Head of caudate nucleus (tissue), 42 donors: ENCODE data around the gene FUS.

ENCODE experiments used
- DNase-seq, 42 donors: peaks; one replicate each; pipeline versions ENCODE4 v3.0.0 to v3.0.0-alpha.2; 2020 to 2021; ENCODE audit warnings: mixed read lengths in 7 of 42
- intact Hi-C: fragments of 100-400 bp; cut with DNase I; formaldehyde crosslinking; loops from one replicate; pipeline ENCODE4 v1.15.0; 2022

The FUS gene

DNA sequence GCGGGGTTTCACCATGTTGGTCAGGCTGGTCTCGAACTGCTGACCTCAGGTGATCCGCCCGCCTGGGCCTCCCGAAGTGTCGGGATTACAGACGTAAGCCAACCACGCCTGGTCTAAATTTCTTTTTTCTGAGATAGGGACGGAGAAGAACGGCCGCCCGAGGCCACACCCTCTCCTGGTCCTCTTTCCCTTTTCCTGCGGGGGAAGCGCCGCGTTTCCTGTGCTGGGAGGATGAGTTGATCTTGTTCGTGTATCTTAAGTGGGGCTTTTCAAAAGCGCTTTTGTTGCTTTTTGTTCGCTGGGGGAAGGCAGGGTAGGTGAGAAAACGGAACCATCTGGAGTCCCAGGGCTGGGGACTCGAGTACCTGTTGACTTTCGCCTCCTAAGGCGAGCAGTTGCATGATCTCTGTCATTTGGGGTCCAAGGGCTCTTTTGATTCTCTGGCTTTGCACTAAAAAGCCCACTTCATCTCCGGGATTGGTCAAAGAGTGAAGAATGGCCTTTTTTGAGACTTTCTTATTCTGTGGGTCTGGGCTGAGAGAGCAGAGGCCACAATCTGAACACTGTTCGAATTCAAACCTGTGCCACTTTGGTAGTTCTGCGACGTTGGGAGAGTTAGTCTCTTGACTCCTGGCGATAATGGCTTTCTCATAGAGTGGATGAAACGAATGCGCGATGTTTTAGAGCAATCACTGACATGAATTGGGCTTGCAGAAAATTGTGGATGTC, 1.3 kb downstream of the FUS start:
- DNase-seq: peak in 37 of 42 donors; percentile 12 to 63 (median 33)
- intact Hi-C loops: loop anchor here (10.0 kb wide), 1 partner anchor 264 kb away; the partner anchor contains the start of gene ZNF843

DNA sequence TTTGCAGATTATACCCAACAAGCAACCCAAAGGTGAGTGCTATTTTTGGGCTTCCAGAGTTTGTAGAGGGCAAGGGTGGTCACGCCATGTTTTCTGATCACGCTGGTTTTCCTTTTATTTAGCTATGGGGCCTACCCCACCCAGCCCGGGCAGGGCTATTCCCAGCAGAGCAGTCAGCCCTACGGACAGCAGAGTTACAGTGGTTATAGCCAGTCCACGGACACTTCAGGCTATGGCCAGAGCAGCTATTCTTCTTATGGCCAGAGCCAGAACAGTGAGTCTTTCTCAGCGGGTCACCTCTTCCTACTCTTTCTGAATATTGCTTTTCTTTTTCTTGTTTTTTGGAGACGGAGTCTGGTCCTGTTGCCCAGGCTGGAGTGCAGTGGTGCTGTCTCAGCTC, 2.5 kb downstream of the FUS start:
- no peak for DNase-seq
- intact Hi-C loops: loop anchor here (10.0 kb wide), 1 partner anchor 262 kb away; the partner anchor contains the start of gene ZNF843

DNA sequence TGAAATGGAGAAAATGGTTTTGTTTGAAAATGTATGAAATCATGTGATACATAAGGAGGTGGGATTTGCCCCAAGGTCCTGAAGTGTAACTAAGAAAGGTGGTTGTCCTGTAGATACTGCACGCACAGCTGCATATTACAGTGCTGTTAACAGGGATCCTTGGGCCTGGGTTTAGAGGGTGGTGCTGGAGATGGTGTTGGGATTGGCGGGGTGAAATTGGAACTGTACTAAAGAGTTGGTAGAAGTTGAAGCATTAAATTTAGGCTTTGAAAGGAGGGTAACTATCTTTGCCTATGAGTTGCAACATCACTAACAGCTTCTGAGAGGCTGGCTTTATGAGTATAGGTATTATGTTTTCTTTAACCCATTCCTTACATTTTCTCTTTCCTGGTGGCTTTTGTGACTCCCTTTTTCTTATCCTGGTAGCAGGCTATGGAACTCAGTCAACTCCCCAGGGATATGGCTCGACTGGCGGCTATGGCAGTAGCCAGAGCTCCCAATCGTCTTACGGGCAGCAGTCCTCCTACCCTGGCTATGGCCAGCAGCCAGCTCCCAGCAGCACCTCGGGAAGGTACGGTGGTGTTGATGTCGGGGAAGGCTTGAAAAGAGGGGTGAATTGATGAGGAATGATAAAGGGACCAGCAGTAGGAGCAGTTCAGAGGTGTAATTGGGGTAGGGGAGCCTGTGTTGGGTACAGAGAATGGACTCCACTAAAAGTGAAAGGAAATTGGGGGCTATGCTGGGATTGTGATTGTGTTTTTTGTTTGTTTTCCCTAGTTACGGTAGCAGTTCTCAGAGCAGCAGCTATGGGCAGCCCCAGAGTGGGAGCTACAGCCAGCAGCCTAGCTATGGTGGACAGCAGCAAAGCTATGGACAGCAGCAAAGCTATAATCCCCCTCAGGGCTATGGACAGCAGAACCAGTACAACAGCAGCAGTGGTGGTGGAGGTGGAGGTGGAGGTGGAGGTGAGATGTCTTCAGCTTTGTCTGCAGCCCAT, 3.8 kb downstream of the FUS start:
- intact Hi-C loops: loop anchor here (10.0 kb wide), 1 partner anchor 261 kb away; the partner anchor contains the start of gene ZNF843
- no peak for DNase-seq

DNA sequence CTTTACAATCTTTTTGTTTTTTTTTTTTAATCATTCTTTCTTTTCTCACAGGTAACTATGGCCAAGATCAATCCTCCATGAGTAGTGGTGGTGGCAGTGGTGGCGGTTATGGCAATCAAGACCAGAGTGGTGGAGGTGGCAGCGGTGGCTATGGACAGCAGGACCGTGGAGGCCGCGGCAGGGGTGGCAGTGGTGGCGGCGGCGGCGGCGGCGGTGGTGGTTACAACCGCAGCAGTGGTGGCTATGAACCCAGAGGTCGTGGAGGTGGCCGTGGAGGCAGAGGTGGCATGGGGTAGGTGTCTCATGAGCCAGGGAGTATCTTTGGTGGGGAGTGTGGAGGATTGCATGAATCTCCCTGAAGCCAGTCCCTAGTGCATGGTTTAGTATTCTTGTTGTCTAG, 4.9 kb downstream of the FUS start:
- intact Hi-C loops: loop anchor here (10.0 kb wide), 1 partner anchor 260 kb away; the partner anchor contains the start of gene ZNF843

DNA sequence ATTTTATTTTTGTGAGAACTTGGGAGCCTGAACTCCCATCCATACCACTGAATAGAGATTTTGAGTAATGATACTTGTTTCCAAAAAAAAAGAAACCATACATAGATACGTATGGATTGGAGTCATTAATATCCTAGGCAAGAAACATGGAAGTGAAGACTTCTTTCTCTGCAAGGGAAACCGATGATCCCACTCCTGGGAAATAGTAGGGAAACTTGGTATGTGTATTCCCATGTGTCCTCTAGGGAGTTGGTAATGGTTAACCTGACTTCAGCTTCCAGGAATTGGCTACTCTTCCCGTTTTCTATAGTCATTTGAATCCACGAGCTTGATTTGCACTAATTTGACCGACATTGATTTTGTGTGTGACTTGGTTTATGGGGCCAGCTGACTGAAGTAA, 5.4 kb downstream of the FUS start:
- intact Hi-C loops: loop anchor here (10.0 kb wide), 1 partner anchor 259 kb away; the partner anchor contains the start of gene ZNF843
- no peak for DNase-seq

More for the DNA sequence above, 4.9 kb downstream of the FUS start:
- DNase-seq: no peak

DNA sequence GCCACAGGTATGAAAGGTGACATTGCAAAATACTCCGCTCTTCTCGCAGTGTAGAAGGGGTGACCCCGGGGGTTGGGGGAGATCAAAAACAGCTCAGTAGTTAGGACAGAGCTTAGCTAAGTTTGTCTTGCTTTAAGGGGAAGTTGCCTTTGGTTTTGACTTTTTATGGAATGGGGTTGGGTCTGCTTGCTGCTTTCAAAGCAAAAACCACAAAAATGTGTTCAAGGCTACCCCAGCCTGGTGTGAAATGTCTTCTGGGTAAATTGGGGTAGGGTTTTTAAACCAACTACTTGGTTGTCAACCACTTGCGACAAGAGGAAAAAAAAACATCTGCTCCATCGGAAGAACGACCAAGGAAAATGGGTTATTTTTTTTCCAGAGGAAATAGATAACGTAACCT, 6.2 kb downstream of the FUS start:
- no peak for DNase-seq
- intact Hi-C loops: loop anchor here (10.0 kb wide), 1 partner anchor 259 kb away; the partner anchor contains the start of gene ZNF843

DNA sequence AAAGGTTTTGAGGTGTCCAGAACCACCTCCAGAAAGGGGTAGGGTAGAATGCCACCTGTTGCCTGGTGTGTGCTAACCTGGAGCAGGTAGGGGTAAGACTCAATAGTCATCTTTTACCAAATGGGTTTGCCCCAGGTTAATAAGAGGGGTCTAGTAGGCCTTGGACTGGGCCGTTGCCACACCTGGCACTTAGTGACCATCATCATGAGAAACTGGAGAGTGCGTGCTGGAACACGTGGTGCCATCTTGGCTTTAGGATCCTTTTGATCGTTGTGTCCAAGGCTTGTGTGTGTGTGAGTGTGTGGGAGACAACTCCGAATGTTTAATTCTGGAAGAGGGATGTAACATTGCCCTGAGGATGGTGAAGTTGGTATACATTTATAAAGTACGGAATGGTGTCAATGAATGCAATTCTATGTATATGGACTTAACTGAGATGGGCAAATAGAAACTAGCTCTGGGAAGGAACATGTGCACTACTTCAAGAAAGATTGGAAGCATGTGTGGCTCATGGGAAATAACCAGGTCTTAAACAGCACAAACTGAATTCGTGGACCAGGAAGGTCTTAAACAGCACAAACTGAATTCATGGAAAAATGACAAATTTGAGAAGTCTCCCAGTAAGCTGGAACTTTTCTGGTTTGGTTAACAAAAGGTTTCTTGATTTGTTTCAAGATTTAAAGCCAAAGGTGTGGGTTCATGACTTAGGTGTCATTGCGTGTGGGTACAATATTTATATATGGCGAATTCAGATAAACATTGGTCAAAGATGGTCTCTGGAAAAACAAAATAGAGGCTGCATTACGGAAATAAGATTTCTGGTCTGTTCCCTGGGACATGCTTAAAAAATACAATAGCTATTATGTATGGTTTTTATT, 7.2 kb downstream of the FUS start:
- no peak for DNase-seq
- intact Hi-C loops: loop anchor here (10.0 kb wide), 1 partner anchor 258 kb away; the partner anchor contains the start of gene ZNF843

DNA sequence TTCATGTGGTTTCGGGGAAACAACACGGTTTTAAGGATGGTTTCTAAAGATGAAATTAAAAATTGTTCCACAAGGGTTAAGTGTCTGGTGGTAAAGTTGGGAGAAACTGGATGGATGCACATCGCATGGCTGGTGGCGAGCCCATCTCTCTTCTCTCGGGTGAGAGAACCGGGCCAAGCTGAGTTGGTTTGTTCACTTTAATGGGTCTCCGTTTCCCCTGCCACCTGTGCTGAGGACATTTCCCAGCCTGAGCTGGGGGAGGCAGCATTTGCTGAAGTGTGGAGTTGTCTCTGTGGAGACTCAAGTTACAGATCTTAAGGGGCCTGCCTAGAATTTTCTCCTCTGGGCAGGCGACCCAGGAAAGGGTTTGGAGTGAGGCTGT, 7.9 kb downstream of the FUS start:
- no peak for DNase-seq
- intact Hi-C loops: loop anchor here (10.0 kb wide), 1 partner anchor 257 kb away; the partner anchor contains the start of gene ZNF843

DNA sequence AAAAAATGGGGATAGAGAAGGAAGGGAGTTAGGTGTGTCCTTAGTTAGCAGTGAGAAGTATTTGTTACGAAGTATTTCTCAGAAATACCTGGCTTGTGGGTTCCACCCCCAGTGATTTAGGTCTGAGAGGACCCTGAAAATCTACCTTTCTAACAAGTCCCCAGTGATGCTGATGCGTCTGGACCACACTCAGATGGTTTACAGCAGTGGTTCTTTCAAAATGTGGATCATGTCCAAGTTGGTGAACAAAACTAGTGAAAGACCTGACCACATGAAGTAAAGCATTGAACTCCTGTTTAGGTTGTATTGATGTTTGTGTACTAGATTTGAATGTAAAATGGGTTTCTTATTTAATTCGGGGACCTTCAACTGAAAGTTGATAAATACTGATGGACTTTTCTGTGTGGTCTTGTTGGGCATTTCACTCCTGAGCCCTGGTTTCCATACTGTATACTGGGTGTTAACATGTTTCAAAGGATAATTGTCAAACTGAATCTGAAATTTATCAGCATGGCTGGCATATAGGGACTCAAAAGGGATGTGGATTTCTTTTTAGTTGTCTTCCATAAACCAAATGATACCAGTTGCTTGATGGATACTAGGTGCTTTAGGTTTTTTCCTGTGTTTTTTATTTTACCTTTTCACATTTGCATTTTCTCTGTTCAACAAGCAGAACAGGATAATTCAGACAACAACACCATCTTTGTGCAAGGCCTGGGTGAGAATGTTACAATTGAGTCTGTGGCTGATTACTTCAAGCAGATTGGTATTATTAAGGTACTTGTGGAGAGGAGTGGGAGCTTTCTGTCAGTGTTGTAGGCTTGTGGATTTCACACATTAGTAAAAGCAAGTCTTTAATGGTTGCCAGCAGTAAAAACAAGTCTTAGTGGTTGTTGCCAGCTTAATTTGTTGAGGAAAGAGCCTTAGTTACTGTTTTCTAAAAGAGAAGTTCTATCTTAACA, 8.8 kb downstream of the FUS start:
- intact Hi-C loops: loop anchor here (10.0 kb wide), 1 partner anchor 256 kb away; the partner anchor contains the start of gene ZNF843
- DNase-seq: no peak

DNA sequence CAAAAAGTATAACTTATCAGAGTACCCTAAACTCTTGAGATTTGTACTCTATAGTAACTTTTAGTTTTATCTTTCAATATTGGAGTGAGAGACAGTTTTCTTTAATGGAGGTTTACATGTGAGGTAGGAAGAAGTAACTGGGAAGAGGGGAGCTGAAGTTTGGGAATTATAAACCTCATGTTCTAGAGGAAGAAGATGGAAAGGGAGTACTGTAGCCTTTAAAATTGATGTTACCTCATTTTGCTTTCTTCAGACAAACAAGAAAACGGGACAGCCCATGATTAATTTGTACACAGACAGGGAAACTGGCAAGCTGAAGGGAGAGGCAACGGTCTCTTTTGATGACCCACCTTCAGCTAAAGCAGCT, 9.5 kb downstream of the FUS start:
- intact Hi-C loops: loop anchor here (10.0 kb wide), 1 partner anchor 255 kb away; the partner anchor contains the start of gene ZNF843
- no peak for DNase-seq

DNA sequence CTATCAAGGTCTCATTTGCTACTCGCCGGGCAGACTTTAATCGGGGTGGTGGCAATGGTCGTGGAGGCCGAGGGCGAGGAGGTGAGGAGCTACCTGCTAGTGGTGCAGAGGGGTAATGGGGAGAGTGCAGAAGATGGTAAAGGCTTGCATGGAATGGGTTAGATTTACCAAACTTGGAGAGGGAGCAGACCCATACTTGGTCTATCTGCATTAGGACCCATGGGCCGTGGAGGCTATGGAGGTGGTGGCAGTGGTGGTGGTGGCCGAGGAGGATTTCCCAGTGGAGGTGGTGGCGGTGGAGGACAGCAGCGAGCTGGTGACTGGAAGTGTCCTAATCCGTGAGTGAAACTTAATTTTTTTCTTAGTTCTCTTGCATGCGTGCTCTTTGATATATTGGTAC, 10.1 kb downstream of the FUS start:
- intact Hi-C loops: no loop called here
- DNase-seq: peak in 1 of 42 donors; percentile 5

DNA sequence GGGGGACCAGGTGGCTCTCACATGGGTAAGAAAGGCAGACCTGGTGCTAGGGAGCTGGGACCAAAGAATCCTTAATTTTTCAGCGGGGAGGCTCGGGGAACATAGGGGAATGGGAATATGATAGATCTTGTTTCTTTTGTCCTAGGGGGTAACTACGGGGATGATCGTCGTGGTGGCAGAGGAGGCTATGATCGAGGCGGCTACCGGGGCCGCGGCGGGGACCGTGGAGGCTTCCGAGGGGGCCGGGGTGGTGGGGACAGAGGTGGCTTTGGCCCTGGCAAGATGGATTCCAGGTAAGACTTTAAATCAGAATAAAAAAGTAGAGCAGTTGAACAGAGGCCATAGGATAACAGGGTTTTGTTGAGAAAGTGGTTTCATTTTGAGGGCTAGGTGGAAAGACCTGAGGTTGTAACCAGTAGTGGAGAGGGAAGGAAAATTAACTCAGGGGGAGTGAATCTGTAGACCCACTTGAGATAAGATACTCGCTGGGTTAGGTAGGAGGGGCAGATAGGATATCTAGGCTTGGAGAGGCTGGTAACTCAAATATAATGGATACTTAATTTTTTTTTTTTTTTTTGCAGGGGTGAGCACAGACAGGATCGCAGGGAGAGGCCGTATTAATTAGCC, 11.0 kb downstream of the FUS start:
- peak in 1 of 42 donors; percentile 2 for DNase-seq
- intact Hi-C loops: no loop called here

DNA sequence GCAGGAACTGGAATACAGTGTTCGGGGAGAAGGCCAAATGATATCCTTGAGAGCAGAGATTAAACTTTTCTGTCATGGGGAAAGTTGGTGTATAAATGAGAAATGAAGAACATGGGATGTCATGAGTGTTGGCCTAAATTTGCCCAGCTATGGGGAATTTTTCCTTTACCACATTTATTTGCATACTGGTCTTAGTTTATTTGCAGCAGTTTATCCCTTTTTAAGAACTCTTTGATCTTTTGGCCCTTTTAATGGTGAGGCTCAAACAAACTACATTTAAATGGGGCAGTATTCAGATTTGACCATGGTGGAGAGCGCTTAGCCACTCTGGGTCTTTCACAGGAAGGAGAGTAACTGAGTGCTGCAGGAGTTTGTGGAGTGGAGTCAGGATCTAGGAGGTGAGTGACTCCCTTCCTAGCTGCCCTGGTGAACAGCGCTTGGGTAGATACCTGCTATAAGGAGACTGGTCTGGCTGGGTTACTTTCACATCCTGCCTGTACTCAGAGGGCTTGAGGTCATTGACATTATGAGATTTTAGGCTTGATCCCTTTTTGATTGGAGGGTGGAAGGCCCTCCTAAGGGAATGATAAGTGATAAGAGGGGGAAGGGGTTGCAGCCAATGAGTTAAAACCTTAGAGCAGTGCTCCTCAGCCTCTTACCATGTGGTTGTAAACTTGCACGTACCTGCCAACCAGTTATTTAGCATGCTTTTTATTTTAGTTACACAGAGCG, 11.9 kb downstream of the FUS start:
- intact Hi-C loops: no loop called here
- peak in 1 of 42 donors; percentile 1 for DNase-seq

DNA sequence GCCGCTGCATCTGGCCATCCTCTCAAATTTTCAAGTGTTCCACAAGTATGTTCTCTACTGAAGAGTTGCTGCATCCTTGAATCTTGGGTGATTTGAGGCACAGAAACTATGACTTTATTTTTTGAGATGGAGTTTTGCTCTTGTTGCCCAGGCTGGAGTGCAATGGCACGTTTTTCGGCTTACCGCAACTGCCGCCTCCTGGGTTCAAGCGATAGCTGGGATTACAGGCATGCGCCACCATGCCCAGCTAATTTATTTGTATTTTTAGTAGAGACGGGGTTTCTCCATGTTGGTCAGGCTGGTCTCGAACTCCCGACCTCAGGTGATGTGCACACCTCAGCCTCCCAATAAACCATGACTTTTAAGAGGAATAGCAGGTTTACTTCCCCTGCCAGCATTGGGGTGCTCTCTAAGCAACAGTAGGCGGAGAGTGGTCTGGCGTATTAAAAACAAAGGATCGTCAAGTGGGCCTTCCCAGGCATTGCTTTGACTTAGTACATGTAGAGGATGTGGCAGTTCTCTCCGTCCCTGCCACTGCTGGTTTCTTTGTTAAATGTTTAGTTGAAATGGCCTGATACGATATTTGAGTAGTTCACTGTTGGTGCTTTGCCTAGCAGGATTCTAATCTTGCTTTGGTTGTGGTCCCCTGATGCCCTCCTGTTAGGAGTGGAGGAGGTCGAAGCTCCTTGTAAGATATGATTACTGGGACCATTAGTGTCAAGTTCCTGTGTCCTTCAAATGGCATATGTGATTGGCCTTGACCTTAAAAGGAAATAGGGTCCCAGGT, 13.1 kb downstream of the FUS start:
- intact Hi-C loops: no loop called here
- DNase-seq: peak in 1 of 42 donors; percentile 1

DNA sequence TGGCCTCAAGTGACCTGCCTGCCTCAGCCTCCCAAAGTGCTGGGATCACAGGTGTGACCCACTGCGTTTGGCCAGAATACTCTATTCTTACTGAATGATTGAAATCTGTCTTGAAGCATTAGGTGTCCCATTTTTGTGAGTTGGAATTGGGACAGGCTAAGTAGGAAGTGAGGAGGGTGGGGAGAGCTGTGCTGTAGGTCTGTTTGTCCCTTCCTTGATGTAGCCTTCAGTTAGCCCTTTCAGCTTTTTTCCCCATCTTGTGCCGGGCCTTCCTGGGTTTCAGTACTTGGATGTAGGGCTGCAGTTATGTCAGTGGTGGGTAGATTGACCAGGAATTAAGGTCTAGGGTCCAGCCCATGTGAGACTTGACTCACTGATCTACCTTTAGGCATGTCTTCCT, 13.9 kb downstream of the FUS start:
- intact Hi-C loops: no loop called here
- DNase-seq: no peak
